RWPE2 (cell line): ENCODE data around the gene SLC1A7.

Experiments
- ATAC-seq: fragments of 200-7000 bp; cut with Tn5 transposase; 3 replicates; pipeline ENCODE4 v1.9.1; 2021; ENCODE audit warnings: low read depth
- DNase-seq: peaks from one replicate; pipeline ENCODE4 v3.0.0-alpha.2; 2020; ENCODE audit warnings: low spot score
- H3K27ac ChIP-seq: fragments of 450-650 bp; 2 replicates; pipeline ENCODE4 v1.5.1; 2017; ENCODE audit warnings: mild to moderate bottlenecking; ENCODE audit not compliant: poor library complexity, severe bottlenecking
- H3K27me3 ChIP-seq: fragments of 250-450 bp; sonication (Bioruptor Pico); 2 replicates; pipeline ENCODE4 v1.5.1; 2021; ENCODE audit warnings: mild to moderate bottlenecking, moderate library complexity; ENCODE audit not compliant: insufficient read depth, poor library complexity, severe bottlenecking
- H3K36me3 ChIP-seq: fragments of 250-450 bp; sonication (Bioruptor Pico); 2 replicates; pipeline ENCODE4 v1.5.1; 2020; ENCODE audit warnings: low read depth, mild to moderate bottlenecking, moderate library complexity
- H3K4me1 ChIP-seq: fragments of 250-450 bp; sonication (Bioruptor Pico); 2 replicates; pipeline ENCODE4 v1.5.1; 2021; ENCODE audit warnings: mild to moderate bottlenecking, moderate library complexity; ENCODE audit not compliant: insufficient read depth, poor library complexity, severe bottlenecking
- H3K4me3 ChIP-seq: fragments of 250-450 bp; sonication (Bioruptor Pico); 2 replicates; pipeline ENCODE4 v1.5.1; 2021; ENCODE audit warnings: mild to moderate bottlenecking, moderate library complexity; ENCODE audit not compliant: severe bottlenecking
- H3K9me3 ChIP-seq: fragments of 250-450 bp; sonication (Bioruptor Pico); 2 replicates; pipeline ENCODE4 v1.5.1; 2021; ENCODE audit warnings: mild to moderate bottlenecking, moderate library complexity; ENCODE audit not compliant: severe bottlenecking
- TF ChIP-seq, protein P1 (sequence below): fragments of 450-650 bp; IDR thresholded peaks from one replicate; pipeline ENCODE4 v1.5.1; 2017; ENCODE audit warnings: mild to moderate bottlenecking, moderate library complexity; ENCODE audit not compliant: poor library complexity, severe bottlenecking

Gene SLC1A7

DNA sequence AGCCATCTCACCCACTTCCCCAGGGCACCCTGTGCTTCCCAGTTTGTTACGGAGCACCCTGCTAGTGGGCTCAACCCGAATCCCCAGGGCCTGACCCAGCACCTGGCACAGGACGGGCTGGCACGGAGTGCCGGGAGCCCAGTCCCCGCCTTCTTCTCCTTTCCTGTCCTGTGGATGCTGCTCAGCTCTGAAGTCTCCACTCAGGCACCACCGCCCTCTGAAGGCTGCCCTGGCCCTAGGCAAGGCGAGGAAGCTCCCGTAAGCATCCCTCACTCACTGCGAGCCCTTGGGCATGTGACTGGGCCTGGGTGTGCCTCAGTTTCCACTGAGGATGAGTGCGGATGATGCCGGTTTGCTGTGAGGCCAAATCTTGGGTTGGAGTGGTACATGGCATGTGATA lies 21.8 kb downstream of the SLC1A7 start:
- no peaks in the 10 kb centered on the region for H3K36me3 ChIP-seq
- H3K4me1 ChIP-seq = no peaks in the 10 kb centered on the region
- DNase-seq (no peak), ATAC-seq (no peak)
- H3K27ac ChIP-seq = no peak overlapping the region
- H3K4me3 ChIP-seq = no peak overlapping the region
- TF ChIP-seq, protein P1, sequence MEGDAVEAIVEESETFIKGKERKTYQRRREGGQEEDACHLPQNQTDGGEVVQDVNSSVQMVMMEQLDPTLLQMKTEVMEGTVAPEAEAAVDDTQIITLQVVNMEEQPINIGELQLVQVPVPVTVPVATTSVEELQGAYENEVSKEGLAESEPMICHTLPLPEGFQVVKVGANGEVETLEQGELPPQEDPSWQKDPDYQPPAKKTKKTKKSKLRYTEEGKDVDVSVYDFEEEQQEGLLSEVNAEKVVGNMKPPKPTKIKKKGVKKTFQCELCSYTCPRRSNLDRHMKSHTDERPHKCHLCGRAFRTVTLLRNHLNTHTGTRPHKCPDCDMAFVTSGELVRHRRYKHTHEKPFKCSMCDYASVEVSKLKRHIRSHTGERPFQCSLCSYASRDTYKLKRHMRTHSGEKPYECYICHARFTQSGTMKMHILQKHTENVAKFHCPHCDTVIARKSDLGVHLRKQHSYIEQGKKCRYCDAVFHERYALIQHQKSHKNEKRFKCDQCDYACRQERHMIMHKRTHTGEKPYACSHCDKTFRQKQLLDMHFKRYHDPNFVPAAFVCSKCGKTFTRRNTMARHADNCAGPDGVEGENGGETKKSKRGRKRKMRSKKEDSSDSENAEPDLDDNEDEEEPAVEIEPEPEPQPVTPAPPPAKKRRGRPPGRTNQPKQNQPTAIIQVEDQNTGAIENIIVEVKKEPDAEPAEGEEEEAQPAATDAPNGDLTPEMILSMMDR = no peak
- H3K9me3 ChIP-seq = no peaks in the 10 kb centered on the region
- H3K27me3 ChIP-seq = no peaks in the 10 kb centered on the region

DNA sequence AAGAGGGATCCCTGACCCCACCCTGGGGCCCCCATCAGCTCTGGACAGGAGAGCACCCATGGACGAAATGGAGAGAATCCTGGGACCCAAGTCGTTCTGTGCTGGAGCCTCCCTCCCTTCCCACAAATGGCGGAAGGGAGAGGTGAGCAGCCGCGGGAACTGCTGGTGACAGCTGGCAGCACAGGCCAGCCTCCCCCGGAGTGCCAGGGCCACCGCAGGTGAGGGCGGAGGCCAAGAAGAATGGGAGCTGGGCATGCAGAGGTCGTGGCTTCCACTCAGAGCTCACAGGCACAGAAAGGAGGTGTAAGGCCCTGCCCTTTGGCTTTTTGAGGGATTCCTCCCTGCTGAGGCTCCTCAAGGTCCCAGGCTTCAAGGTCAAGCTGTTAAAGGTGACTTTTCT lies 24.6 kb downstream of the SLC1A7 start:
- H3K4me3 ChIP-seq = no peak overlapping the region
- no peaks in the 10 kb centered on the region for H3K4me1 ChIP-seq
- TF ChIP-seq, protein P1 = no peak
- no peak for DNase-seq
- no peaks in the 10 kb centered on the region for H3K9me3 ChIP-seq
- ATAC-seq = no peak
- H3K27me3 ChIP-seq = no peaks in the 10 kb centered on the region
- H3K36me3 ChIP-seq = no peaks in the 10 kb centered on the region
- H3K27ac ChIP-seq = no peak overlapping the region

DNA sequence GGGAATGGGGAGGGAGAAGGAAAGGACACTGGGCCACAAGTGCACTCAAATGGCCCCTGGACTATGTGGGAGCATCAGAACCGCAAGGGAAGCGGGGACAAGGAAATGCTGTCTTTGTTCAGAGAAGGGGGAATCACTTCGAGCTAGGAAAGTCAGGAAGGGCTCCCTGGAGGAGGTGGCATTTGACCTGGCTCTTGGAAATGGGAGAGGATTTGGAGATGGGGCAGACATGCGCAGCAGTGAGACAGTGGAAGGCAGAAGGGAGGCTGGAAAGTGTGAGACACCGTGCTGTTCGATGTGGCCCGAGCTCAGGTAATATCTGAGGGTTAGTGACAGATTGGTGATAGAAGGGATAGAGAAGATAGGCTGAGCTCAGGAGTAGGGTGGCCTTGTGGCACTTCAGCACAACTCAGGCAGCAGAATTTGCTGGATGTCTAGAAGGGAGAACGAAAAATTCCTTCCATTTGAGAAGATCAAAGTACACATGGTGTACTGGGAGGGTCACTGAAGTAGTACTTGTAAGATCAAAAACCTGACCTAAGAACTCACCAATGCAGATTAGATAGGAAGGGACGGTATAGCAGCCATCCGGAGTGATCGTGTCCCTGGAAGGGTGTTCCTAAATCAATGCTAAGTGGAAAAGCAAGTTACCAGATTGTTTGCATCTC lies 25.4 kb downstream of the SLC1A7 start:
- no peak for ATAC-seq
- Histone ChIP-seq H3K27ac (no peak overlapping the region), H3K9me3 (no peaks in the 10 kb centered on the region), H3K36me3 (no peaks in the 10 kb centered on the region), H3K4me3 (no peak overlapping the region), H3K27me3 (no peaks in the 10 kb centered on the region), H3K4me1 (no peaks in the 10 kb centered on the region)
- TF ChIP-seq, protein P1 = no peak
- DNase-seq = no peak

DNA sequence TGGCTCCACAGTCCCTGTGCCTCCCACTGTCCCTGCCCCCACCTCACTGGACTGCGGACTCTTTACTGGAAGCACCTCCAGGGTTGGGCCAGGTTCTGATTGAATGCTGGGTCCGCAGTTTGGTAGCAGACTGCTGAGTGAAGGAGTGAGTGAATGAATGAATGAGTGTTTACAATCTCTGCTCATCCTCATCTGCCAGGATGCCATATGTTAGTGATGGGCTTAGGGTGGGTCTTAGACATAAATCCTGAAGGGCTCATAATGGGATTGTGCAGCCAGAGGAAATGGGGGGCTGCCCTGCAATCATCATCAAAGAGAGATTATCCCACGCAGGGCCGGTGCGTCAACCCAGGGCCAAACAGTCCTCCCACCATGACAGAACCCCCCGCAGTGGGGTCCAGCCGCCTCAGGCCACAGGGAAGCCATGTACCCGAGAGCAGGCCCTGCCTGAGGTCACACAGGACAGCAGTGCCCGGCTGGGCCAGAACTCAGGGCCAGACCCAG lies 26.1 kb downstream of the SLC1A7 start:
- Histone ChIP-seq H3K27me3 (no peaks in the 10 kb centered on the region), H3K4me1 (no peaks in the 10 kb centered on the region), H3K4me3 (no peak overlapping the region), H3K9me3 (no peaks in the 10 kb centered on the region), H3K27ac (no peak overlapping the region), H3K36me3 (no peaks in the 10 kb centered on the region)
- no peak for ATAC-seq
- no peak for DNase-seq
- TF ChIP-seq, protein P1 = no peak
